ENCODE data around the gene LTBP2.

GRCh38 chr14:74493343-74494261, 118.4 kb downstream of the LTBP2 start, which contains the start of gene ISCA2:
- no peak for TF ChIP-seq CTCF (IDR thresholded peaks at IDR 0.05; ENCODE audit: insufficient read depth, low read length)
- peak; percentile 24; the same call in 1 of the 2 replicates for TF ChIP-seq POLR2AphosphoS5 (IDR thresholded peaks at IDR 0.05; ENCODE audit: low read depth)
- no peak for TF ChIP-seq REST (IDR thresholded peaks at IDR 0.05; ENCODE audit: insufficient replicate concordance, low read depth)
